Measurements from ENCODE around the gene DENND6B.

DENND6B gene

DNA sequence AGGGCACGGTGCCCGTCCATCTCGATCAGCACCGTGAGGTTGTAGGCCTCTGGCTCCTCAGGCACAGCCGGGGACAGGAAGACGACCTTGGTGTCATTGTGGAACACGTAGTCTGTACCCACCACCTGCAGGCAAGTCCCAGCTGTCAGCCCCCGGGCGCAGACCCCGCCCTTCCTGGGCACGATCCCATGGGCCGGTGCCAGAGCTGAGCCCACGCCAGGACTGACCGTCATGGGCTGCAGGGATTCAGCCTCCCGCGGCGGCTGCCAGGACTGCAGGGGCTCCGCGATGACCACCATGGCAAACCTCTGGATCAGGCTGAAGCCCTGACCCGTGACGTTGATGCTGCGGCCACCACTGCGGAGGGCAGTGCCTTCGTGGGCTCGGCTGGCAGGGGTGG lies 44.9 kb downstream of the DENND6B start:
- TF ChIP-seq, protein P1, sequence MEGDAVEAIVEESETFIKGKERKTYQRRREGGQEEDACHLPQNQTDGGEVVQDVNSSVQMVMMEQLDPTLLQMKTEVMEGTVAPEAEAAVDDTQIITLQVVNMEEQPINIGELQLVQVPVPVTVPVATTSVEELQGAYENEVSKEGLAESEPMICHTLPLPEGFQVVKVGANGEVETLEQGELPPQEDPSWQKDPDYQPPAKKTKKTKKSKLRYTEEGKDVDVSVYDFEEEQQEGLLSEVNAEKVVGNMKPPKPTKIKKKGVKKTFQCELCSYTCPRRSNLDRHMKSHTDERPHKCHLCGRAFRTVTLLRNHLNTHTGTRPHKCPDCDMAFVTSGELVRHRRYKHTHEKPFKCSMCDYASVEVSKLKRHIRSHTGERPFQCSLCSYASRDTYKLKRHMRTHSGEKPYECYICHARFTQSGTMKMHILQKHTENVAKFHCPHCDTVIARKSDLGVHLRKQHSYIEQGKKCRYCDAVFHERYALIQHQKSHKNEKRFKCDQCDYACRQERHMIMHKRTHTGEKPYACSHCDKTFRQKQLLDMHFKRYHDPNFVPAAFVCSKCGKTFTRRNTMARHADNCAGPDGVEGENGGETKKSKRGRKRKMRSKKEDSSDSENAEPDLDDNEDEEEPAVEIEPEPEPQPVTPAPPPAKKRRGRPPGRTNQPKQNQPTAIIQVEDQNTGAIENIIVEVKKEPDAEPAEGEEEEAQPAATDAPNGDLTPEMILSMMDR (IDR thresholded peaks at IDR 0.05; ENCODE audit: control insufficient read depth, insufficient read depth, low read depth, low read length, missing control alignments) = no peak
- H3K4me3 ChIP-seq (ENCODE audit: control insufficient read depth, low read depth, low read length) = no peak overlapping the region
- DNase-seq (ENCODE audit: low read depth) = no peak

DNA sequence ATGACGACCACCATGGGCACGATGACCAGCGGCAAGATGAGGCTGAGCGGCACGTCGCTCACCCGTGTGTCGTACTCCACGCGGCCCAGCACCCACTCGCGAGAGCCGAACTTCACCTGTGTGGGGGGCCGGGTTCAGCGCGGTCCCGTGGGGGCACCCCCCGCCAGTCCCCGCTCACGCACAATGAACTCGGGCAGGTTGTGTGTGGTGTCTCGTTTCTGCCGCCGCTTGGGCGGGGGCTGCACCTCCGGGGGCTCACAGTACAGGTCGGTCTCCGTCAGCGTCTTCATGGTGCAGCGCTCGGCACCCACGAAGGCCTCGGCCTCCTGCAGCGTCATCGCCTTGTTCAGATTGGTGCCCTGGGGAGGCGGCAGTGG lies 45.4 kb downstream of the DENND6B start:
- H3K4me3 ChIP-seq (ENCODE audit: control insufficient read depth, low read depth, low read length) = no peak overlapping the region
- TF ChIP-seq, protein P1 (IDR thresholded peaks at IDR 0.05; ENCODE audit: control insufficient read depth, insufficient read depth, low read depth, low read length, missing control alignments) = no peak
- no peak for DNase-seq (ENCODE audit: low read depth)

DNA sequence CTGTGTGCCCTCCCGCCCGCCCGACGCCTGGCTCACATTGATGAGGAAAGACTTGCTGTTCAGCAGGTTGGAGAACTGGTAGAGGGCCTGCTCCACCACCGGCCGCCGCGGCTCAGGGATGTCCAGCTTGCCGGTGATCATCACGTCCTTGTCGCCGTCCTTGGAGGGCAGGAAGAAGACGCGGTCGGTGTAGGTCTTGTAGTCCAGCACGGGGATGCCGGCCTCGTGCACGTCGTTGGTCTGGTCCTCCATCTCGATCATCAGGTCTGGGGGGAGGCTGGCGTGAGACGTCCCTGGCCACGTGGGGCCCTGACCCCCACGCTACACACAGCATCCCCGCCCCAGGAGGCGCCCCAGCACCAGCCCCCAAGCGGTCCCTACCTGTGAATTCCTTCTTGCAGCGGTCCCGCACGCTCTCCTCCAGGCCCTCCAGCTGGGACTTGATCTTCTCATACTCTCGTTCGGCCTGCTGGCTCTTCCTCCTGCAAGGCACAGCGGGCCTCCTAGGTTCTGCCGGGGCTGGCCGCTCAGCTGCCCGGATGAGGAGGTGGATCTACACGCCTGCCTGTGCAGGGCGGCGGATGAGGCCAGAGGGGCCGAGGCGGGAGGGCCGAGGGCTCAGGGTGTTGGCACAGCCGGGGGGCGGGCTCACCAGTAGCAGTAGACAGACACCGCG lies 46.0 kb downstream of the DENND6B start:
- H3K4me3 ChIP-seq (ENCODE audit: control insufficient read depth, low read depth, low read length) = no peak overlapping the region
- DNase-seq (ENCODE audit: low read depth) = no peak
- TF ChIP-seq, protein P1 (IDR thresholded peaks at IDR 0.05; ENCODE audit: control insufficient read depth, insufficient read depth, low read depth, low read length, missing control alignments) = no peak

DNA sequence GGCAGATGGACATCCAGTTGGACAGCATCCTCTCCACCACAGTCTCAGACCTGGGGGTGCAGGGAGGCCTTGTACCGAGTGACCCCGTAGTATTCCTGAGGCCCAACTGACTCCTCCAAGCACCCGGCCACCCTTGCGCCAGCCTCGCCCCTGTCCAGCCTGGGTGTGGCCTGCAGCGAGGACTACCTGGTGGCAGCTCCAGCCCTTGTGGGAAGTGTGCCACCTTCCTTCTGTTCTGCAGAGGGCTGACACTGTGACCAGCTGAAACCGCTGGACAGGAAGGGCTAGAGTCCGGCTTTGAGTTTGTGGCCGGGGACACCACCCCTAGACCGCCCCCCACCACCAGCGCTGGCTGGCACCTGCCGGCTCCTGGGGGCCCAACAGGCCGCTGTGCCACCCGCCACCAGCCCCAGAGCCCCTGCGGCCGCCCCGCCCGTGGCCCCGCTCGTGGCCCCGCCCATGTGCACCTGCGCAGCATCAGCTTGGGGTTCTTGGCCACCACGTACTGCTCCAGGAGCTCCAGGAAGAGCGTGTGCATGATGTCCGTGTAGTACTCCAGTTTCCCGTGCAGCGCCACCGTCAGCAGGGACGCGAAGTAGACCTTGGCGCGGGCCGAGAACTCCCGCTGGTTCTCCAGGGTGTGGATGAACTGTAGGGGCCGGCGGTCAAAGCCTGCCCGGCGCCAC lies 46.6 kb downstream of the DENND6B start:
- TF ChIP-seq, protein P1 (IDR thresholded peaks at IDR 0.05; ENCODE audit: control insufficient read depth, insufficient read depth, low read depth, low read length, missing control alignments) = no peak
- no peak overlapping the region for H3K4me3 ChIP-seq (ENCODE audit: control insufficient read depth, low read depth, low read length)
- DNase-seq (ENCODE audit: low read depth) = no peak

DNA sequence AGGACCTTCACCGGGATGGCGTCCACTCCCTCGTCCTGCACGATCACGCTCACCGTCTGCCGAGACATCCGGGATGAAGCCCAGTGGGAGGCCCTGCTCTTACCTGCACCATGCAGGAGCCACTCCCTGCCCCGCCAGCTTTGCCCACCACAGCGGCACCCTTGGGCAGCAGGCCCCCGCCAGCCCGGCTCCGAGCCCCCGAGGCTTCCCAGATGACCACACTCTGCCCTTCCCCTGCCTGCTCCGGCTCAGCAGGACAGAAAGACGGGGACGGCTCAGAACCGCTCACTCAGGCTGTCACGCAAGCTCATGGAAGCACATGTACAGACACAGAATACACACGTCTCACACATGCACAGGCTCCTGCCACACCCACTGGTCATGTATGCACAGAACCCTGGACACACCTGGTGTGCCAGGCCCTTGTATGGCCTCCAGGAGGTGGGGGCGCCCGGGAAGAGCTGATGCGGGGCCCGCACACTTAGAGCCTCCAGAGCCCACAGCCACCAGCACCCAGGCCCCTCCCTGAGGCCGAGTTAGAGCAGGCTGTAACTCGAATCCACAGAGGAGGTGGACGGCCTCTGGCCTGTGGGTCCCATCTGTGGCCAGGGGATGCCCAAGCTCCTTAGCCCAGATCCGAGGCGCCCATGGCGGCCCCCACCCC lies 47.7 kb downstream of the DENND6B start:
- H3K4me3 ChIP-seq (ENCODE audit: control insufficient read depth, low read depth, low read length) = no peak overlapping the region
- TF ChIP-seq, protein P1 (IDR thresholded peaks at IDR 0.05; ENCODE audit: control insufficient read depth, insufficient read depth, low read depth, low read length, missing control alignments) = no peak
- DNase-seq (ENCODE audit: low read depth) = no peak

DNA sequence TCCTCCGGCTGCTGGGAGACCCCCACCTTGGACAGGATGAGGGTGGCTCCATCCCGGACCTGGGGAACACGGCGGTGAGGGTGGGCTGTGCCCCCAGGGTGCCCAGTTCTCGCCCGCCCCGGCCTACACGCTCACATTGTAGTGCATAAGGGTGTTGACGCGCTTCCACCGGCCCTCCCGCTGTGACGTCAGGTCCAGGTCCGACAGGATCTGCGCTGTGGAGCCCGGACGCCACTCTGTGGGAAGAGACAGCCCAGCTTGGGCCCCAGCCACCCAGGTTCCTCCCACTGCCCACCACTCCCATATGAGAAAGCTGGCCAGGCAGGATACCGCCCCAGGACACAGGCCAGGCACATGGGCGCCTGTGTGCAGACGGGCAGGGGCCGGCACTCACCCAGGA lies 48.4 kb downstream of the DENND6B start:
- H3K4me3 ChIP-seq (ENCODE audit: control insufficient read depth, low read depth, low read length) = no peak overlapping the region
- TF ChIP-seq, protein P1 (IDR thresholded peaks at IDR 0.05; ENCODE audit: control insufficient read depth, insufficient read depth, low read depth, low read length, missing control alignments) = no peak
- DNase-seq (ENCODE audit: low read depth) = no peak
